ENCODE measurements around the gene ASTN2.

Gene ASTN2

GRCh38 chr9:117028103-117028858 is 386.6 kb downstream of the ASTN2 start:
- Mint-ChIP-seq H3K36me3 (no peaks in the 10 kb centered on the region), H3K27ac (no peak overlapping the region), H3K27me3 (no peaks in the 10 kb centered on the region), H3K4me3 (no peak overlapping the region), H3K4me1 (no peaks in the 10 kb centered on the region), H3K9me3 (peaks cover 3% of the 10 kb centered on the region)
- no peak for ATAC-seq (ENCODE audit: low read depth)
- no peak for DNase-seq (ENCODE audit: low spot score in 2 of 2)

GRCh38 chr9:117021906-117022305 is 393.0 kb downstream of the ASTN2 start:
- no peak for DNase-seq (ENCODE audit: low spot score in 2 of 2)
- Mint-ChIP-seq H3K4me3 (no peak overlapping the region), H3K27me3 (no peaks in the 10 kb centered on the region), H3K4me1 (no peaks in the 10 kb centered on the region), H3K36me3 (no peaks in the 10 kb centered on the region), H3K27ac (no peak overlapping the region), H3K9me3 (peaks cover 3% of the 10 kb centered on the region)
- no peak for ATAC-seq (ENCODE audit: low read depth)

- no peak for DNase-seq (ENCODE audit: low spot score in 2 of 2)
- no peaks in the 10 kb centered on the region for H3K27me3 Mint-ChIP-seq
- H3K4me1 Mint-ChIP-seq = no peaks in the 10 kb centered on the region
- no peaks in the 10 kb centered on the region for H3K36me3 Mint-ChIP-seq
- no peak overlapping the region for H3K4me3 Mint-ChIP-seq
- ATAC-seq (ENCODE audit: low read depth) = no peak
- H3K9me3 Mint-ChIP-seq = peaks cover 3% of the 10 kb centered on the region
- no peak overlapping the region for H3K27ac Mint-ChIP-seq
Measured at GRCh38 chr9:117018966-117019617, 395.8 kb downstream of the ASTN2 start.

GRCh38 chr9:117017414-117017985 is 397.4 kb downstream of the ASTN2 start:
- Mint-ChIP-seq H3K36me3 (no peaks in the 10 kb centered on the region), H3K27me3 (no peaks in the 10 kb centered on the region), H3K27ac (no peak overlapping the region), H3K4me1 (no peaks in the 10 kb centered on the region), H3K4me3 (no peak overlapping the region), H3K9me3 (no peaks in the 10 kb centered on the region)
- no peak for ATAC-seq (ENCODE audit: low read depth)
- no peak for DNase-seq (ENCODE audit: low spot score in 2 of 2)

GRCh38 chr9:117014061-117014460 is 400.8 kb downstream of the ASTN2 start:
- Mint-ChIP-seq H3K36me3 (no peaks in the 10 kb centered on the region), H3K4me1 (no peaks in the 10 kb centered on the region), H3K27ac (no peak overlapping the region), H3K4me3 (no peak overlapping the region), H3K27me3 (no peaks in the 10 kb centered on the region), H3K9me3 (no peaks in the 10 kb centered on the region)
- DNase-seq (ENCODE audit: low spot score in 2 of 2) = no peak
- no peak for ATAC-seq (ENCODE audit: low read depth)

- ATAC-seq (ENCODE audit: low read depth) (no peak), DNase-seq (ENCODE audit: low spot score in 2 of 2) (no peak)
- Mint-ChIP-seq H3K27me3 (no peaks in the 10 kb centered on the region), H3K9me3 (no peaks in the 10 kb centered on the region), H3K36me3 (no peaks in the 10 kb centered on the region), H3K4me3 (no peak overlapping the region), H3K4me1 (no peaks in the 10 kb centered on the region), H3K27ac (no peak overlapping the region)
Measured at GRCh38 chr9:117013440-117013995, 401.3 kb downstream of the ASTN2 start.

GRCh38 chr9:117010061-117010460 is 404.8 kb downstream of the ASTN2 start:
- peaks cover 1% of the 10 kb centered on the region for H3K9me3 Mint-ChIP-seq
- H3K27ac Mint-ChIP-seq = no peak overlapping the region
- DNase-seq (ENCODE audit: low spot score in 2 of 2) (no peak), ATAC-seq (ENCODE audit: low read depth) (no peak)
- H3K27me3 Mint-ChIP-seq = peaks cover 2% of the 10 kb centered on the region
- H3K36me3 Mint-ChIP-seq = no peaks in the 10 kb centered on the region
- H3K4me3 Mint-ChIP-seq = no peak overlapping the region
- no peaks in the 10 kb centered on the region for H3K4me1 Mint-ChIP-seq

GRCh38 chr9:117008876-117009275 is 406.0 kb downstream of the ASTN2 start:
- ATAC-seq (ENCODE audit: low read depth) (no peak), DNase-seq (ENCODE audit: low spot score in 2 of 2) (no peak)
- H3K9me3 Mint-ChIP-seq = peaks cover 1% of the 10 kb centered on the region
- no peak overlapping the region for H3K4me3 Mint-ChIP-seq
- peaks cover 2% of the 10 kb centered on the region for H3K27me3 Mint-ChIP-seq
- H3K36me3 Mint-ChIP-seq = no peaks in the 10 kb centered on the region
- H3K4me1 Mint-ChIP-seq = no peaks in the 10 kb centered on the region
- no peak overlapping the region for H3K27ac Mint-ChIP-seq

GRCh38 chr9:117008461-117008860 is 406.4 kb downstream of the ASTN2 start:
- Mint-ChIP-seq H3K9me3 (peaks cover 1% of the 10 kb centered on the region), H3K4me1 (no peaks in the 10 kb centered on the region), H3K4me3 (no peak overlapping the region), H3K27ac (no peak overlapping the region), H3K36me3 (no peaks in the 10 kb centered on the region), H3K27me3 (peaks cover 2% of the 10 kb centered on the region)
- ATAC-seq (ENCODE audit: low read depth) (no peak), DNase-seq (ENCODE audit: low spot score in 2 of 2) (no peak)

GRCh38 chr9:117002686-117003085 is 412.2 kb downstream of the ASTN2 start:
- Mint-ChIP-seq H3K4me3 (no peak overlapping the region), H3K4me1 (no peaks in the 10 kb centered on the region), H3K9me3 (peaks cover 1% of the 10 kb centered on the region), H3K36me3 (no peaks in the 10 kb centered on the region), H3K27me3 (peaks cover 2% of the 10 kb centered on the region), H3K27ac (no peak overlapping the region)
- ATAC-seq (ENCODE audit: low read depth) (no peak), DNase-seq (ENCODE audit: low spot score in 2 of 2) (no peak)

GRCh38 chr9:117000834-117001233 is 414.0 kb downstream of the ASTN2 start:
- no peaks in the 10 kb centered on the region for H3K4me1 Mint-ChIP-seq
- DNase-seq (ENCODE audit: low spot score in 2 of 2) (no peak), ATAC-seq (ENCODE audit: low read depth) (no peak)
- no peaks in the 10 kb centered on the region for H3K36me3 Mint-ChIP-seq
- H3K27me3 Mint-ChIP-seq = no peaks in the 10 kb centered on the region
- no peaks in the 10 kb centered on the region for H3K9me3 Mint-ChIP-seq
- H3K4me3 Mint-ChIP-seq = no peak overlapping the region
- no peak overlapping the region for H3K27ac Mint-ChIP-seq

- ATAC-seq (ENCODE audit: low read depth) (no peak), DNase-seq (ENCODE audit: low spot score in 2 of 2) (no peak)
- Mint-ChIP-seq H3K4me3 (no peak overlapping the region), H3K27me3 (no peaks in the 10 kb centered on the region), H3K36me3 (no peaks in the 10 kb centered on the region), H3K9me3 (no peaks in the 10 kb centered on the region), H3K4me1 (no peaks in the 10 kb centered on the region), H3K27ac (no peak overlapping the region)
Measured at GRCh38 chr9:117000196-117000723, 414.6 kb downstream of the ASTN2 start.

GRCh38 chr9:116998305-116998704 is 416.6 kb downstream of the ASTN2 start:
- no peaks in the 10 kb centered on the region for H3K9me3 Mint-ChIP-seq

GRCh38 chr9:116992865-116993264 is 422.0 kb downstream of the ASTN2 start:
- H3K27me3 Mint-ChIP-seq = peaks cover 3% of the 10 kb centered on the region
- peaks cover 2% of the 10 kb centered on the region for H3K9me3 Mint-ChIP-seq
- no peak overlapping the region for H3K4me3 Mint-ChIP-seq
- no peaks in the 10 kb centered on the region for H3K36me3 Mint-ChIP-seq
- ATAC-seq (ENCODE audit: low read depth) (no peak), DNase-seq (ENCODE audit: low spot score in 2 of 2) (no peak)
- no peaks in the 10 kb centered on the region for H3K4me1 Mint-ChIP-seq
- no peak overlapping the region for H3K27ac Mint-ChIP-seq

More at GRCh38 chr9:116998305-116998704, 416.6 kb downstream of the ASTN2 start:
- Mint-ChIP-seq H3K4me3 (no peak overlapping the region), H3K27me3 (no peaks in the 10 kb centered on the region), H3K4me1 (no peaks in the 10 kb centered on the region), H3K27ac (no peak overlapping the region), H3K36me3 (no peaks in the 10 kb centered on the region)
- ATAC-seq (ENCODE audit: low read depth) (no peak), DNase-seq (ENCODE audit: low spot score in 2 of 2) (no peak)

Data from memory B cell (primary cell).